HCT116 (cell line): ENCODE measurements around the gene ITPR1. TPM values are rescaled to one million over a fixed set of nuclear protein-coding genes. Genes with fewer than 3 reads are reported as not detected.

ENCODE experiments used
- ATAC-seq: fragments of 200-7000 bp; cut with Tn5 transposase; 2 replicates; pipeline ENCODE4 v1.9.1; 2020; ENCODE audit warnings: mild to moderate bottlenecking, moderate library complexity
- BruUV-seq: library from RNA; stranded (reverse); fragments of 400-500 nt; replicated peaks from 2 replicates; lab custom pipeline; 2021; lab: Mats Ljungman, UMichigan
- CTCF ChIA-PET: fragments of 300-600 bp; sonication (Branson Sonifier 250); formaldehyde crosslinking; loops from one replicate; lab custom pipeline; 2021; ENCODE audit warnings: antibody characterized with exemption; lab: Charles Lee
- POLR2A ChIA-PET: fragments of 300-600, 350-600 bp; sonication (Branson Sonifier 250); formaldehyde crosslinking; loops from one replicate; lab custom pipeline; 2021; ENCODE audit warnings: antibody characterized with exemption; lab: Charles Lee
- RAD21 ChIA-PET, 2 experiments: fragments of 300-600 bp; sonication (Branson Sonifier 250); formaldehyde crosslinking; loops; one replicate each; lab custom pipeline; 2023; ENCODE audit warnings: low total read pairs in 2 of 2; ENCODE audit not compliant: uncharacterized antibody in 2 of 2, unreplicated experiment in 2 of 2, low non-redundant PET in 1 of 2; lab: Charles Lee
- DNase-seq: peaks from one replicate; pipeline ENCODE4 v3.0.0-alpha.2; 2010; ENCODE audit warnings: low read depth, low spot score
- H2AFZ ChIP-seq: fragments of 200-600 bp; shearing (Covaris generic), sonication (generic); 2 replicates; pipeline ENCODE4 v1.6.1; 2017; ENCODE audit warnings: low read depth, mixed run types, mixed read lengths, antibody characterized with exemption, low read length; ENCODE audit not compliant: poor library complexity, severe bottlenecking
- H3K27ac ChIP-seq: 2 replicates; pipeline ENCODE4 v1.5.1; 2012; ENCODE audit warnings: low read depth, low read length
- H3K27me3 ChIP-seq: fragments of 200-600 bp; sonication (generic); 2 replicates; pipeline ENCODE4 v1.6.1; 2016; ENCODE audit warnings: mixed run types, low read length, mixed read lengths; ENCODE audit not compliant: insufficient read depth
- H3K36me3 ChIP-seq, 2 experiments: fragments of 200-500 bp in 1 of 2; fragments of 200-600 bp in 1 of 2; sonication (Bioruptor generic) in 1 of 2; sonication (generic) in 1 of 2; 2 replicates each; pipeline versions ENCODE4 v1.5.1 to v1.6.1; 2014 to 2016; ENCODE audit warnings: low read length in 2 of 2, inconsistent platforms in 1 of 2, mixed read lengths in 1 of 2, mixed run types in 1 of 2; ENCODE audit not compliant: insufficient read depth in 2 of 2, control insufficient read depth in 1 of 2
- H3K4me1 ChIP-seq, 2 experiments: fragments of 200-600 bp in 1 of 2; sonication (generic) in 1 of 2; 2 replicates each; pipeline versions ENCODE4 v1.5.1 to v1.6.1; 2012 to 2017; ENCODE audit warnings: low read length in 2 of 2, inconsistent platforms in 1 of 2, mild to moderate bottlenecking in 1 of 2, mixed read lengths in 1 of 2, mixed run types in 1 of 2, moderate library complexity in 1 of 2; ENCODE audit not compliant: insufficient read depth in 2 of 2, control insufficient read depth in 1 of 2
- H3K4me2 ChIP-seq: fragments of 200-600 bp; sonication (generic); 2 replicates; pipeline ENCODE4 v1.6.1; 2017; ENCODE audit warnings: mixed run types, low read length, mixed read lengths
- H3K4me3 ChIP-seq, 2 experiments: fragments of 200-600 bp in 1 of 2; sonication (generic) in 1 of 2; replicated peaks in 1 of 2; 2 replicates each; pipeline ENCODE4 v1.5.1; 2011 to 2016; ENCODE audit warnings: low read length in 2 of 2, control low read depth in 1 of 2, low read depth in 1 of 2, mild to moderate bottlenecking in 1 of 2, mixed read lengths in 1 of 2, mixed run types in 1 of 2
- H3K79me2 ChIP-seq: fragments of 200-600 bp; sonication (generic); 2 replicates; pipeline ENCODE4 v1.6.1; 2017; ENCODE audit warnings: mild to moderate bottlenecking, mixed run types, low read length, moderate library complexity, mixed read lengths; ENCODE audit not compliant: insufficient read depth
- H3K9ac ChIP-seq: fragments of 200-600 bp; sonication (generic); 2 replicates; pipeline ENCODE4 v1.6.1; 2016; ENCODE audit warnings: low read length, mixed read lengths
- H3K9me2 ChIP-seq: fragments of 200-600 bp; sonication (generic), shearing (Covaris generic); 2 replicates; pipeline ENCODE4 v1.6.1; 2017; ENCODE audit warnings: mixed run types, mild to moderate bottlenecking, moderate library complexity; ENCODE audit not compliant: insufficient read depth
- H3K9me3 ChIP-seq, 2 experiments: fragments of 200-500 bp in 1 of 2; fragments of 200-600 bp in 1 of 2; sonication (Bioruptor generic) in 1 of 2; sonication (generic) in 1 of 2; 2 replicates each; pipeline ENCODE4 v1.6.1; 2014 to 2017; ENCODE audit warnings: low read length in 2 of 2, mixed read lengths in 2 of 2, inconsistent platforms in 1 of 2, low read depth in 1 of 2, mild to moderate bottlenecking in 1 of 2, mixed run types in 1 of 2, moderate library complexity in 1 of 2; ENCODE audit not compliant: control insufficient read depth in 1 of 2, insufficient read depth in 1 of 2
- H4K20me1 ChIP-seq: fragments of 200-600 bp; sonication (generic), shearing (Covaris generic); 2 replicates; pipeline ENCODE4 v1.6.1; 2017; ENCODE audit warnings: mixed run types, mild to moderate bottlenecking, moderate library complexity; ENCODE audit not compliant: insufficient read depth
- EZH2phosphoT487 ChIP-seq: fragments of 200-600 bp; IDR thresholded peaks from 2 replicates; pipeline ENCODE4 v1.6.1; 2018; ENCODE audit warnings: antibody characterized with exemption, borderline replicate concordance
- POLR2A ChIP-seq: IDR thresholded peaks from 2 replicates; pipeline ENCODE4 v1.7.0; 2011; ENCODE audit warnings: borderline replicate concordance; ENCODE audit not compliant: insufficient read depth, insufficient read length; ENCODE audit errors: extremely low read depth
- POLR2AphosphoS5 ChIP-seq: IDR thresholded peaks from 2 replicates; pipeline ENCODE4 v1.6.1; 2011; ENCODE audit warnings: mild to moderate bottlenecking, low read depth, low read length, moderate library complexity
- SIN3A ChIP-seq: IDR thresholded peaks from 2 replicates; pipeline ENCODE4 v1.6.1; 2012; ENCODE audit warnings: low read depth
- SP1 ChIP-seq: IDR thresholded peaks from 2 replicates; pipeline ENCODE4 v1.6.1; 2012; ENCODE audit warnings: low read depth
- TCF7L2 ChIP-seq: IDR thresholded peaks from 2 replicates; pipeline ENCODE4 v1.7.0; 2011; ENCODE audit warnings: borderline replicate concordance, inconsistent platforms; ENCODE audit not compliant: insufficient read depth, insufficient read length; ENCODE audit errors: extremely low read depth
- intact Hi-C: fragments of 100-400 bp; cut with micrococcal nuclease; formaldehyde crosslinking; loops from 2 replicates; pipeline ENCODE4 v1.10.0; 2022
- total RNA-seq: library from RNA; stranded (reverse); gene quantifications from one replicate; pipeline ENCODE4 v1.2.1, GENCODE V29; 2021; ENCODE audit not compliant: unreplicated experiment
- TF ChIP-seq, protein P1 (sequence below): IDR thresholded peaks from 2 replicates; pipeline ENCODE4 v1.6.1; 2011; ENCODE audit warnings: mild to moderate bottlenecking, low read length, moderate library complexity; ENCODE audit not compliant: insufficient replicate concordance; ENCODE audit errors: extremely low read depth
- TF ChIP-seq, protein P2 (sequence below): IDR thresholded peaks from 2 replicates; pipeline ENCODE4 v1.6.1; 2012

ITPR1 gene
- total RNA-seq, 1 experiment from 2014 or later = 9.2 TPM

GRCh38 chr3:4564928-4565586 is 71.9 kb downstream of the ITPR1 start:
- H3K9me3 ChIP-seq = no peaks in the 10 kb centered on the region
- no peak overlapping the region for H3K4me3 ChIP-seq
- H3K4me1 ChIP-seq = no peaks in the 10 kb centered on the region
- no peak for ATAC-seq
- TF ChIP-seq EZH2phosphoT487 (no peak), TCF7L2 (no peak), POLR2A (no peak), SIN3A (no peak), SP1 (no peak), POLR2AphosphoS5 (no peak)
- TF ChIP-seq, protein P1, sequence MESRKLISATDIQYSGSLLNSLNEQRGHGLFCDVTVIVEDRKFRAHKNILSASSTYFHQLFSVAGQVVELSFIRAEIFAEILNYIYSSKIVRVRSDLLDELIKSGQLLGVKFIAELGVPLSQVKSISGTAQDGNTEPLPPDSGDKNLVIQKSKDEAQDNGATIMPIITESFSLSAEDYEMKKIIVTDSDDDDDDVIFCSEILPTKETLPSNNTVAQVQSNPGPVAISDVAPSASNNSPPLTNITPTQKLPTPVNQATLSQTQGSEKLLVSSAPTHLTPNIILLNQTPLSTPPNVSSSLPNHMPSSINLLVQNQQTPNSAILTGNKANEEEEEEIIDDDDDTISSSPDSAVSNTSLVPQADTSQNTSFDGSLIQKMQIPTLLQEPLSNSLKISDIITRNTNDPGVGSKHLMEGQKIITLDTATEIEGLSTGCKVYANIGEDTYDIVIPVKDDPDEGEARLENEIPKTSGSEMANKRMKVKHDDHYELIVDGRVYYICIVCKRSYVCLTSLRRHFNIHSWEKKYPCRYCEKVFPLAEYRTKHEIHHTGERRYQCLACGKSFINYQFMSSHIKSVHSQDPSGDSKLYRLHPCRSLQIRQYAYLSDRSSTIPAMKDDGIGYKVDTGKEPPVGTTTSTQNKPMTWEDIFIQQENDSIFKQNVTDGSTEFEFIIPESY = no peak
- TF ChIP-seq, protein P2, sequence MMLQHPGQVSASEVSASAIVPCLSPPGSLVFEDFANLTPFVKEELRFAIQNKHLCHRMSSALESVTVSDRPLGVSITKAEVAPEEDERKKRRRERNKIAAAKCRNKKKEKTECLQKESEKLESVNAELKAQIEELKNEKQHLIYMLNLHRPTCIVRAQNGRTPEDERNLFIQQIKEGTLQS = no peak
- H3K79me2 ChIP-seq = no peaks in the 10 kb centered on the region
- no peak overlapping the region for H3K27ac ChIP-seq
- H3K27me3 ChIP-seq = 0 out of 2 replicates have a peak, but pooled peaks cover 3% of the 10 kb centered on the region
- DNase-seq = no peak
- intact Hi-C loops = no loop called here
- no peaks in the 10 kb centered on the region; the same call in 1 of the 2 replicates for H4K20me1 ChIP-seq
- ChIA-PET POLR2A (no interaction called here), RAD21 (no interaction called here), CTCF (no interaction called here)
- no peak overlapping the region for H2AFZ ChIP-seq
- no peak overlapping the region for H3K9ac ChIP-seq
- no peak overlapping the region for H3K4me2 ChIP-seq
- no peaks in the 10 kb centered on the region for H3K36me3 ChIP-seq
- BruUV-seq = no TSS peak
- no peaks in the 10 kb centered on the region for H3K9me2 ChIP-seq
